HG03108 (cell line): ENCODE measurements around the gene DDI2.
"Not testable (repeated sequence)": the region's sequence is repeated elsewhere in the genome, so short reads cannot be mapped to it uniquely, and the experiment has no call there.

Experiments used
- ATAC-seq: cut with Tn5 transposase; IDR thresholded peaks from one replicate; pipeline ENCODE4 v1.9.1; 2021; ENCODE audit warnings: moderate library complexity; ENCODE audit not compliant: unreplicated experiment

DDI2 gene

GRCh38 chr1:15617173-15618076, at the start of gene DDI2:
Gene DDI2, plus strand, starts transcription at chr1:15617458. Its CDS starts 213 bp downstream, at chr1:15617671.
- ATAC-seq: peak; percentile 60

- ATAC-seq: no peak
Measured at GRCh38 chr1:15568387-15569073, 48.7 kb upstream of the DDI2 start.

- no peak for ATAC-seq
Measured at GRCh38 chr1:15570861-15571260, 46.4 kb upstream of the DDI2 start.

GRCh38 chr1:15571266-15571665, 46.0 kb upstream of the DDI2 start:
- ATAC-seq: no peak

GRCh38 chr1:15573477-15573876, 43.8 kb upstream of the DDI2 start:
- no peak for ATAC-seq

- no peak for ATAC-seq
Measured at GRCh38 chr1:15574741-15575140, 42.5 kb upstream of the DDI2 start.

- no peak for ATAC-seq
Measured at GRCh38 chr1:15575549-15576150, 41.6 kb upstream of the DDI2 start.

GRCh38 chr1:15577691-15578090, 39.6 kb upstream of the DDI2 start:
- no peak for ATAC-seq

GRCh38 chr1:15578921-15579682, 38.2 kb upstream of the DDI2 start:
- peak; percentile 43 for ATAC-seq

- ATAC-seq: peak; percentile 50
Measured at GRCh38 chr1:15579683-15580047, 37.6 kb upstream of the DDI2 start.

- ATAC-seq: no peak
Measured at GRCh38 chr1:15583016-15583706, 34.1 kb upstream of the DDI2 start.

GRCh38 chr1:15584489-15585363, 32.5 kb upstream of the DDI2 start, which contains the start of gene AGMAT:
Gene AGMAT, minus strand, starts transcription at chr1:15585051. Its CDS starts 84 bp downstream, at chr1:15584967.
- peak; percentile 49 for ATAC-seq

- ATAC-seq: no peak
Measured at GRCh38 chr1:15592285-15592684, 25.0 kb upstream of the DDI2 start.

GRCh38 chr1:15595809-15596617, 21.2 kb upstream of the DDI2 start:
- ATAC-seq: no peak

GRCh38 chr1:15598436-15598835, 18.8 kb upstream of the DDI2 start:
- ATAC-seq: no peak

GRCh38 chr1:15603050-15603965, 13.9 kb upstream of the DDI2 start:
- peak; percentile 95 for ATAC-seq

GRCh38 chr1:15603966-15604282, 13.3 kb upstream of the DDI2 start:
- not testable (repeated sequence) for ATAC-seq

- ATAC-seq: not testable (repeated sequence)
Measured at GRCh38 chr1:15604400-15604799, 12.9 kb upstream of the DDI2 start.
